Measurements from ENCODE around the gene CRMP1. TPM values are rescaled to one million over a fixed set of nuclear protein-coding genes. Genes with fewer than 3 reads are reported as not detected.

The CRMP1 gene
- total and polyA plus RNA-seq, 2 donors (not counting 3 experiments of a cell fraction or from before 2014, with no cell fraction given) = 0.06 TPM; not detected in 1

- no peak overlapping the region for H3K4me2 ChIP-seq (ENCODE audit: insufficient read depth, low read length)
- H3K36me3 ChIP-seq (ENCODE audit: control insufficient read depth in 2 of 2, extremely low read depth in 1 of 2, insufficient read depth in 2 of 2, low read length in 2 of 2) = no peaks in the 10 kb centered on the region
- H3K27ac ChIP-seq (ENCODE audit: insufficient read depth, low read depth, low read length) = no peak overlapping the region
- no peaks in the 10 kb centered on the region for H3K9me1 ChIP-seq (replicated peaks; ENCODE audit: control insufficient read depth, extremely low read depth, insufficient read depth, low read length)
- no peak overlapping the region for H3K9ac ChIP-seq (replicated peaks; ENCODE audit: extremely low read depth, insufficient read depth, low read length)
- H3K4me3 ChIP-seq (replicated peaks in 1 of 3; ENCODE audit: insufficient read depth in 1 of 3, low read depth in 1 of 3, low read length in 3 of 3) = no peak overlapping the region
- dilution Hi-C loops (cut with MboI; ENCODE audit: extremely low pct_ligation_motif_present, low sequenced_read_pairs) (no loop called here), intact Hi-C loops (cut with micrococcal nuclease) (no loop called here)
- no peaks in the 10 kb centered on the region for H3K79me2 ChIP-seq (ENCODE audit: control insufficient read depth, insufficient read depth, low read length)
- ChIA-PET CTCF (no interaction called here), POLR2A (no interaction called here)
- DNase-seq (ENCODE audit: low read depth, low spot score) (no peak), FAIRE-seq (no peak)
- TF ChIP-seq EZH2 (IDR thresholded peaks at IDR 0.05; ENCODE audit: borderline replicate concordance, low read depth, low read length, severe bottlenecking) (no peak), MAX (IDR thresholded peaks at IDR 0.05; ENCODE audit: insufficient read depth, insufficient read length) (no peak), GATA2 (IDR thresholded peaks at IDR 0.05; ENCODE audit: insufficient read depth, insufficient read length, low read depth, low read length) (no peak), CTCF (IDR thresholded peaks at IDR 0.05; ENCODE audit: extremely low read depth in 1 of 2, insufficient read depth in 1 of 2, low read depth in 1 of 2, low read length in 2 of 2) (no peak), FOS (IDR thresholded peaks at IDR 0.05; ENCODE audit: borderline replicate concordance, insufficient read depth, low read length) (no peak), POLR2A (IDR thresholded peaks at IDR 0.05; ENCODE audit: low read depth, low read length) (no peak), POLR2AphosphoS5 (IDR thresholded peaks at IDR 0.05; ENCODE audit: insufficient read depth, low read depth, low read length) (no peak), MYC (IDR thresholded peaks at IDR 0.05; ENCODE audit: low read depth, low read length) (no peak), JUN (IDR thresholded peaks at IDR 0.05; ENCODE audit: borderline replicate concordance, insufficient read depth, insufficient read length, low read depth) (no peak)
- no TSS peak for BruUV-seq (replicated peaks)
- H3K4me1 ChIP-seq (ENCODE audit: control insufficient read depth, extremely low read depth, insufficient read depth, low read length) = no peaks in the 10 kb centered on the region
- H3K9me3 ChIP-seq (replicated peaks; ENCODE audit: control insufficient read depth, insufficient read depth, low read length) = no peaks in the 10 kb centered on the region
- H4K20me1 ChIP-seq (replicated peaks; ENCODE audit: control insufficient read depth, extremely low read depth, insufficient read depth, low read length) = no peaks in the 10 kb centered on the region
- no peak overlapping the region for H2AFZ ChIP-seq (ENCODE audit: low read depth, low read length)
- no peaks in the 10 kb centered on the region for H3K27me3 ChIP-seq (ENCODE audit: control insufficient read depth in 2 of 2, insufficient read depth in 2 of 2, low read length in 2 of 2)
These were observed 38.6 kb upstream of the CRMP1 start for GRCh38 chr4:5931526-5931925.
